NCI-H460 (cell line): ENCODE data around the gene PROSER3. TPM values are rescaled to one million over a fixed set of nuclear protein-coding genes. Genes with fewer than 3 reads are reported as not detected.
A peak's percentile ranks its signal among the peaks of the same experiment; 100 is the strongest.
"Not testable (repeated sequence)": the region's sequence is repeated elsewhere in the genome, so short reads cannot be mapped to it uniquely, and the experiment has no call there.

Source experiments
- DNase-seq: peaks from one replicate; pipeline ENCODE4 v3.0.0-alpha.2; 2016; ENCODE audit warnings: low read depth; ENCODE audit errors: extremely low read depth
- total RNA-seq: library from RNA; depleted of rRNA; stranded (reverse); fragments of >200 nt; shearing (Covaris generic); gene quantifications from 2 replicates; pipeline ENCODE4 v1.2.3, GENCODE V29; 2014

The PROSER3 gene
- total RNA-seq, 1 experiment from 2014 or later = 8.0 TPM

DNA sequence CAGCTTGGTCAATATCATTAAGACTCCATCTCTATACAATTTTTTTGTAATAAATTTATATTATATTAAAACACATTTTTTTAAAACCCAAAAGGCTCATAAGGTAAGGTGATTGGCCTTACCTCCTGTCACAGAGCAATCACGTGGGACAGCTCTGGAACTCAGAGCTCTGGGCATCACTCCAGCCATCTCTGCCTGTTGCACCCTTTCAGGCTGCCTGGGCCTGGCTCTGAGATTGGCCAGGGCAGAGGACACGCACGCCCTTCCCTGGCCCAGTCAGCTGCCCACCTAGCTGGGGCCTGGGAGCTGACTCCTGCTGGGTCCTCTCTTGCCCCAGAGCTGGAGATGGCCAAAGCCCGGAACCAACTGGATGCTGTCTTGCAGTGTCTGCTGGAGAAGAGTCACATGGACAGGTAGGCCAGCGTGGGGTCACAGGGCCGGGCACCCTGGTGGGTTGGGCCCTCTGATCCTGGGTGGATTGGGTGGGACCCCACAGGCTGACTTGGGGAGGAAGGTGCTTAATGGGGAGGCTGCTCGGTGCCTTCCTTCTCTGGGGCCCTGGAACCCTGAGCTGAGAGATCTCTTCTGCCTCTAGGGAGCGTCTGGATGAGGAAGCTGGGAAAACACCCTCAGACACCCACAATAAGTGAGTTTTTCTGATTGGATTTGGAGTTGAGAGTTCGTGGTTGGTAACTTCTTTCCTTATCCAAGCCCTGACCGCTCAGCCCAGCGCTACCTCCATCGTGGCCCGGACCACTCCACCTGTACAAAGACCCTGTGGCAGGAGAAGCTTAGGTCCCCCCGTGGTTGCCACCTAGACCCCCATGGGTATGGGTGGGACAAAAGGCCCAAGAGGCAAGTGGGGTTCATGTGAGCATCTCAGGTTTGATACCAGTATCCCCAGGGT is 5.9 kb upstream of the PROSER3 start:
- DNase-seq = no peak

GRCh38 chr19:35752746-35753350 is 5.1 kb upstream of the PROSER3 start:
- DNase-seq = no peak

- DNase-seq = no peak
Observed at GRCh38 chr19:35753634-35754369, 4.2 kb upstream of the PROSER3 start.

GRCh38 chr19:35754370-35755130 is 3.4 kb upstream of the PROSER3 start:
- no peak for DNase-seq

GRCh38 chr19:35755131-35755549 is 2.8 kb upstream of the PROSER3 start:
- no peak for DNase-seq

GRCh38 chr19:35755550-35756376 is 2.2 kb upstream of the PROSER3 start:
- peak; percentile 42 for DNase-seq

- DNase-seq = no peak
Observed at GRCh38 chr19:35756377-35757230, 1.4 kb upstream of the PROSER3 start, which contains the start of gene HSPB6. Gene HSPB6 (minus strand): TSS chr19:35757029. CDS start chr19:35757008, 21 bp downstream.

DNA sequence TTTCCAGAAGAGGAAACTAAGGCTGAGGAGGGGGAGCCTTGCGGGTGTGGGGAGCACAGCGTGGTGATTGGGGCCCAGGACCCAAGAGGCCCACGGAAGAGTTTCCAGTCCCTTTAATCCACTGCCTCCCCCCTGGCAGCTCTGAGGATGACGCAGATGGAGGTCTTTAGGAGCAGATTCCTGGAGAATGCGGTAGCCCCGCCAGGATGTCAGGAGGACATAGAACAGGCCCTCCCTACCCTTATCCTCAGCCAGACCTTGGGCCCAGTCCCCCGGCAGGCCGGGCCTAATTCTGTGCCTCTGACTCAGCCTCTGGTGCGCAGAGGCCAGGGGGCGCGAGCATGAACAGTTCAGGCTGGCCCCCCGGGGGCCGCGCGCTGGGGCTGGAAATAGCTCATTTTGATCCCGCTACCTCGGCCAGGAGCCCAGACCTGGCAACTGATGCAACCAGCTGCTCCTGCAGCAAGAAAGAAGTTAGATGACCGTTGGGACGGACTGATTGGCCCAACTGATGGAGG is 686 bp upstream of the PROSER3 start:
- no peak for DNase-seq

GRCh38 chr19:35759697-35760096 is 1.7 kb downstream of the PROSER3 start:
- DNase-seq = no peak

- DNase-seq = no peak
Observed at GRCh38 chr19:35760711-35761349, 2.9 kb downstream of the PROSER3 start.

GRCh38 chr19:35764432-35765315 is 6.7 kb downstream of the PROSER3 start:
- DNase-seq = no peak

DNA sequence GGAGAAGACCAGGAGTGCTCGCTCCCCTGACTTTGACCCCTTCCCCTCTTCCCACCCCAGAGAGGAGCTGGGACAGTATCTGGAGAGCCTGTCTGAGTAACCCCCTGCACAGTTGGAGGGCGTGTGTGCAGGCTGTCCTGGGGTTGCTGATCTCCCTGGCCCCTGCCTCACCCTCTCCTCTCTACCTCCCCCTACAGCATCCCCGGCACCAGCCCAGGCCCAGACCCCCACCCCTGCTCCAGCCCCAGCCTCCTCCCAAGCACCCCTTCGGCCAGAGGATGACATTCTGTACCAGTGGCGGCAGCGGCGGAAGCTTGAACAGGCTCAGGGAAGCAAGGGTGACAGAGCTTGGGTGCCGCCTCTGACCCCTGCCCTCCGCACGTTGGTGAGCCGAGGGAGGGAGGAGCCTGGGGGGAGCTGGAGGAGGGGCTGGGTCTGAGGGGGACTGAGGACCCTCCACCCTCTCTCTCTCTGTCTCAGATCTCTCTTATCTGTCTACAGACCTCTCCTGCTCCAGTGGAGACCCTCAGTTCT is 8.7 kb downstream of the PROSER3 start:
- no peak for DNase-seq

DNA sequence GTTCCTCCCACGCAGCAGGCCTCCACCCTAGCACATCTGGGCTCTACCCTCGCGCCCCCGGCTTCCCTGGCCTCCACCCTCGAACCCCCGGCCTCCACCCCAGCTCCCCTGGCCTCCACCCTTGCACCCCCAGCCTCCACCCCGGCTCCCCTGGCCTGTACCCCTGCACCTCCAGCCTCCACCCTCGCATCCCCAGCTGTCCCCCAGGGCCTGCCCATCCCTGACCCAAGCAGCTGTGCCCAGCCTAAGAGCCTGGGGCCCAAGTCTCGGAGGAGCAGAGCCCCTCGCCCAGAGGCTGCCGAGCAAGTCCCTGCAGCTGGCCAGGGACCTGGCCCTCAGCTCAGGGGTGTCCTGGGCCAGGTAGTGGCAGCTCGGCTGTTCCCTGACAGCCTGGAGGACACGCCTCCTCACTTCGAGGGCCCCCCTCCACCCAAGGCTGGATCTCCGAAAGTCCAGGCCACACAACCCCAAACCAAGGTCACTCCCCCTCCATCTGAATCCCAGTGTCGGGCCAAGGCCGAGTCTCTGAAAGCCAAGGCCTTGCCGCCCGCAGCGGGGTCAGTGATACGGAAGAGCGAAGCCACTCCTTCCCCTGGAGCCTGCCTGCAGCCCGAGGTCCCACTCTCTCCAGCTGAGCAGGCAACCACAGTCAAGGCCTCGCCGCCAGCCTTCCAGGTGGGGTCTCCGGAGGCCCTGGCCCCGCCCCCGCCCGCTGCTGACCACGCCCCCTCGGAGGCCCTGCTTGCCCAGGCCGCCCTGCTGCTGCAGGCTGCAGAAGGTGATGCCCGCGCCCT is 9.5 kb downstream of the PROSER3 start:
- no peak for DNase-seq

GRCh38 chr19:35768082-35768421 is 10.1 kb downstream of the PROSER3 start:
- DNase-seq = no peak

DNA sequence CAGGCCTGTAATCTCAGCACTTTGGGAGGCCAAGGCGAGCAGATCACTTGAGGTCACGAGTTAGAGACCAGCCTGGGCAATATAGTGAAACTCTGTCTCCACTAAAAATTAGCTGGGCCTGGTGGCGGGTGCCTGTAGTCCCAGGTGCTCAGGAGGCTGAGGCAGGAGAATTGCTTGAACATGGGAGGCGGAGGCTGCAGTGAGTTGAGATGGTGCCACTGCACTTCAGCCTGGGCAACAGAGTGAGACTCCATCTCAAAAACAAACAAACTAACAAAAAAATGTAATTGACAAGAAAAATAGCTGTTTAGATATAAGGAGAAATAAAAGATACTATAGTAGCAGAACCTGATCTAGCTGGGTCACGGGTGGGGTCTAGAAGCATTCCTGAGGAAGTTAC is 14.4 kb downstream of the PROSER3 start:
- not testable (repeated sequence) for DNase-seq
